Activated naive CD4-positive, alpha-beta T cell treated with anti-CD3 and anti-CD28 coated beads for 36 hours (primary cell): Measurements from ENCODE around the gene ATP5PD. TPM values are rescaled to one million over a fixed set of nuclear protein-coding genes. Genes with fewer than 3 reads are reported as not detected.
A peak's percentile ranks its signal among the peaks of the same experiment; 100 is the strongest.

ENCODE experiments used
- CTCF ChIA-PET: fragments of 350-600 bp; sonication (Branson Sonifier 250); formaldehyde crosslinking; loops from one replicate; lab custom pipeline; 2021; ENCODE audit warnings: antibody characterized with exemption; lab: Charles Lee
- DNase-seq: peaks from one replicate; pipeline ENCODE4 v3.0.0-alpha.2; 2020
- H3K27ac Mint-ChIP-seq: one replicate; pipeline ENCODE4 v1.8.0; 2021; ENCODE audit warnings: mild to moderate bottlenecking, mixed read lengths
- H3K27me3 Mint-ChIP-seq: one replicate; pipeline ENCODE4 v1.8.0; 2021; ENCODE audit warnings: low read depth, mixed read lengths
- H3K36me3 Mint-ChIP-seq: one replicate; pipeline ENCODE4 v1.8.0; 2021; ENCODE audit warnings: low read depth, mixed read lengths
- H3K4me1 Mint-ChIP-seq: one replicate; pipeline ENCODE4 v1.8.0; 2021; ENCODE audit warnings: low read depth, mixed read lengths
- H3K4me3 Mint-ChIP-seq: one replicate; pipeline ENCODE4 v1.8.0; 2021; ENCODE audit warnings: mild to moderate bottlenecking, moderate library complexity, mixed read lengths
- H3K9me3 Mint-ChIP-seq: one replicate; pipeline ENCODE4 v1.8.0; 2021; ENCODE audit warnings: mixed read lengths
- intact Hi-C: fragments of 100-400 bp; cut with micrococcal nuclease; formaldehyde crosslinking; loops from one replicate; pipeline ENCODE4 v1.15.1; 2023
- total RNA-seq, 2 experiments: library from RNA; stranded (reverse); gene quantifications; one replicate each; pipeline ENCODE4 v1.2.3, GENCODE V29; 2021

ATP5PD gene
- 100 to 1,000 TPM; 227 to 249 TPM for total RNA-seq

DNA sequence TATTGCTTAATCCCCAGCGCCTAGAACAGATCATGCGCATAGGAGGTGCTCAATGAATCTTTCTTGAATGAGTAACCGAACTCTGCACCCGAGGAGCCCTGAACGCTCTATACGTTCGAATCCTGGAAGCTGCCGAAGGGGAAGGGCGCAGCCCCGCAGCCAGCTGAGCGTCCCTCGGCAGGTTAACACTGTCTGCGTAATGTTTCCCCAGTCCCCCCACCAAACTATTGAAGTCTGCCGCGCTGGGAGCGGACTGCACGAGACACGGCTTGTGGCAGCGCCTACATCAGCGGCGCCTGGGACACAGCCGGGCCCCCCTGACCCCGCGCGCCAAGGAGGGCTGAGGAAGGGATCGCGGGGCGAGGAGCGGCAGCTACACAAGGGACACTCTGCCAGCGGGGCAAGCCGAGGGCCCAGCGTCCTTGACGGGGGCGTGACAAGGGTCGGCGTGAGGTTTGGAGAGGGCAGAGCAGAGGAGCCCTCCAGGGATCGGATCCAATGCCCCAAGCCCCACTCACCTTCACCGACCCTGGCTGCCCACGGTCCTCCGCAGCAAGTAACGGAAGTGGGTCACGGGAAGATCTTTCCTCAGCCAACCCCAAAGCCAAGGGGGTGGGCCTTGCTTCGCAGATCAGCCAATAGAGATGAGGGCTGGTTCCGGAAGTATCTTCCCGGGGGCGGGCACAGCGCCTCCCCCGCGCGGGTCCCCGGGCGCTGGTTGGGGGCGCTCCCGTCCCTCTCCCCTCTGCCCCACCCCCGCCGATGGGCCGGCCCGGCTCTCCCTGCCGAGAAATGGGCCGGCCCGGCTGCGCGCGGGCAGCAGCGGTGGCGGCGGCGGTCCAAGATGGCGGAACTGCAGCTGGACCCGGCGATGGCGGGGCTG, at the start of gene ATP5PD, which contains the start of gene KCTD2:
Gene ATP5PD (minus strand): TSS at position 563 of the 883 bp plus-strand sequence. CDS start 4,319 bp downstream, outside the sequence.
Gene KCTD2 (plus strand): TSS at position 819 of the 883 bp plus-strand sequence. CDS start 26 bp downstream, at position 845.
- Mint-ChIP-seq H3K27me3 (no peaks in the 10 kb centered on the region), H3K27ac (peak within 1 kb of the TSS; percentile 89), H3K4me1 (peaks cover 47% of the 10 kb centered on the region), H3K4me3 (peak within 1 kb of the TSS; percentile 97), H3K9me3 (no peaks in the 10 kb centered on the region), H3K36me3 (peaks cover 4% of the 10 kb centered on the region)
- intact Hi-C loops, result loop anchor here (1.0 to 5.0 kb wide), 11 partner anchors 10 to 174 kb away; partner anchors contain the start of genes ARMC7, CDR2L, FDXR and JPT1
- DNase-seq, result peak; percentile 97
- CTCF ChIA-PET, result interaction anchor here (0.6 to 1.6 kb wide), 4 partner anchors 8 to 88 kb away, joined by 3 to 9 read pairs (median 3); no protein-coding TSS in a partner anchor

DNA sequence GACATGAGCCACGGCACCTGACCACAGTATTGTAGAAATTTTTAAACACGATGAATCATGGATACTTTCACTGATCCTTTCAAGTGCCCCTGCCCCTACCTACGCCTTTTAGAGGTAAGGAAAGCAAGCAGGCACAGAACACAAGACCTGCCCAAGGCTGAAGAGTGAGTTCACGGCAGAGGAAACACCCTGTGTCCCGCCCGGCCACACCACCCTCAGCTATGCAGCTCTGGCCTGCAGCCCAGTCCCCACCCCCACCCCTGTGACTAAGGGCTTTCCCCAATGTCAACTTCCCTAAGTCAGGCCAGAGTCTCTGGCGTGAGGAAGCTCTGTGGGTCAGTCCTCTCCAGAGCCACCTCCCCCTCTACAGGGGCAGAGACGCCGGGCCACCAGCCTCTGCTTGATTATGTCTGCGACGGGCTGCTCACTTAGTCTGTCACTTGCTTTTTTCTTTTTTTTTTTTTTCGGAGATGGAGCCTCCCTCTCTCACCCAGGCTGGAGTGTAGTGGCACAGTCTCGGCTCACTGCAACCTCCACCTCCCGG, 49.4 kb upstream of the ATP5PD start:
- no peak for DNase-seq
- intact Hi-C loops, result no loop called here
- Mint-ChIP-seq H3K27ac (no peak overlapping the region), H3K27me3 (no peaks in the 10 kb centered on the region), H3K36me3 (no peaks in the 10 kb centered on the region), H3K9me3 (no peaks in the 10 kb centered on the region), H3K4me3 (no peak overlapping the region), H3K4me1 (peaks cover 4% of the 10 kb centered on the region)
- CTCF ChIA-PET, result interaction anchor here (1.8 kb wide), 1 partner anchor 10 kb away, joined by 5 read pairs; no protein-coding TSS in a partner anchor

DNA sequence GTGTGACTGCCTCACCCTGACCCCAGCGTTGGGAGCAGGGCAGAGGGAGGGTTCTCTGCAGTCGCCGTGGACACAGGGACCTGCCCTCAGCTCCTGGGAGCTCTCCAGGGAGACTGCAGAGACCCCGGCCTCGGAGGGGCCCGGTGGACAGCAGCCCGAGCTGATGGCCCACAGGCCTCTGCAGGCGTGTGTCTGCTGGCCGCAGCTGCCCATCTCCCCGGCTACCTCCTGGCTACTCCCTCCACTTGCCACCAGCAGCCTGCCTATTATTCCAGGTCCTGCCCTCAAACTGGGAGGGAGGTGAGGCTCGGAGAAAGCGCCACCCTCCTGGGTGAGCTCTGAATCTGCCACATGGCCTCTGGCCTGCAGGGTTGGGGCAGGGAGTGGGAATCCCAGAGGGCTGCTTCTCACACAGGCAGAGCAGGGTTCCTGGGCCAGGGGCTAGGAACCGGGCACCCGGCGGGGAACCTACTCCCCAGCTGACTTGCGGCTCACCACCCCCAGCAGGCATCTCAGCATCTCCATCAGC, 48.2 kb upstream of the ATP5PD start:
- H3K36me3 Mint-ChIP-seq, result no peaks in the 10 kb centered on the region
- no peak overlapping the region for H3K4me3 Mint-ChIP-seq
- no peak overlapping the region for H3K27ac Mint-ChIP-seq
- H3K27me3 Mint-ChIP-seq, result no peaks in the 10 kb centered on the region
- no peaks in the 10 kb centered on the region for H3K9me3 Mint-ChIP-seq
- no peak for DNase-seq
- CTCF ChIA-PET, result interaction anchor here (1.8 kb wide), 1 partner anchor 11 kb away, joined by 5 read pairs; no protein-coding TSS in a partner anchor
- peaks cover 7% of the 10 kb centered on the region for H3K4me1 Mint-ChIP-seq
- intact Hi-C loops, result no loop called here

DNA sequence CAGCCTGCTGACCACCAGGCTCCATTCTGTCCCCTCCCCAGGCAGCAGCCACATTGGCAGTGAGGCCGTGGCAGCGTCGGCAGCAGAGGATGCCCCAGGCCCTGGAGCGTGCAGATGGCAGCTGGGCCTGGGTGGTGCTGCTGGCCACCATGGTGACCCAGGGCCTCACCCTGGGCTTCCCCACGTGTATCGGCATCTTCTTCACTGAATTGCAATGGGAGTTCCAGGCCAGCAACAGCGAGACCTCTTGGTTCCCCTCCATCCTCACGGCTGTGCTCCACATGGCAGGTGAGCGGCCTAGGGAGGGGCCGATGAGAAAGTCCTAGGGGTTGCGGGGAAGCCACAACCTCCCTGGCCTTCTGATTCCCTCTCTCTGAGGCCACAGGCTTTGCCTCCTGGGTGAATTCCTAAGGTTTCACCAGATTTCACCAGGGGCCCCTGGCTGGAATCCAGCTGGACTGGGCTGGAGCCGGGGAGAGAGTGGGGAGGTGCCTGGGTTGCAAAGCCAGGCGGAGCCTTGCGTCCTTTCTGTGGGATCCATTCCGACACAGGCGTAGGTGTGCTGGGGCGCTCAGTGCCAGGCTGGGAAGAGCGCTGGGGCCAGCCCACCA, 46.9 kb upstream of the ATP5PD start:
- Mint-ChIP-seq H3K27ac (no peak overlapping the region), H3K4me3 (no peak overlapping the region), H3K9me3 (no peaks in the 10 kb centered on the region), H3K36me3 (no peaks in the 10 kb centered on the region), H3K4me1 (peaks cover 20% of the 10 kb centered on the region), H3K27me3 (no peaks in the 10 kb centered on the region)
- intact Hi-C loops, result no loop called here
- DNase-seq, result no peak
- CTCF ChIA-PET, result no interaction called here

DNA sequence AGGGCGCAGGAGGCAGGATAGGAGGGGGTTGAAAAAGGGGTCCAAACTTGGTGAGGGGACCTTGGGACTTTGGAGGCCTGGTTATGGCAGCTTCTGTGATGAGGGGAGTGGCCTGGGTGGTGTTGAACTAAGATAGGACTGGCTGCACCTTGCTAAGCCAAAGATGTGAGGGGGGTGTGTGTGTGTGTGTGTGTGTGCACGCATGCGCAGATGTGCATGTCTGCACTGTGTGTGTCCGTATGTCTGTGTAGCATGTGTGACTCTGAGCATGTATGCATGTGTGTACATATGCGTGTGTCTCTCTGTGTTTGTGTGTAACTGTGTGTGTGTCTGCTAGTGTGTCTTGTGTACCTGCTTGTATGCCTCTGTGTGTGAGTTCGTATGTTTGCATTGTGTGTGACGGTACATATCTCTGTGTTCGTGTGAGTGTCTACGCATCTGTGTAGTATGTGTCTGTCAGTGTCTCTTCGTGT, 45.1 kb upstream of the ATP5PD start:
- Mint-ChIP-seq H3K9me3 (no peaks in the 10 kb centered on the region), H3K4me1 (peaks cover 27% of the 10 kb centered on the region), H3K27ac (no peak overlapping the region), H3K36me3 (no peaks in the 10 kb centered on the region), H3K27me3 (no peaks in the 10 kb centered on the region), H3K4me3 (no peak overlapping the region)
- intact Hi-C loops, result no loop called here
- CTCF ChIA-PET, result no interaction called here
- DNase-seq, result no peak

DNA sequence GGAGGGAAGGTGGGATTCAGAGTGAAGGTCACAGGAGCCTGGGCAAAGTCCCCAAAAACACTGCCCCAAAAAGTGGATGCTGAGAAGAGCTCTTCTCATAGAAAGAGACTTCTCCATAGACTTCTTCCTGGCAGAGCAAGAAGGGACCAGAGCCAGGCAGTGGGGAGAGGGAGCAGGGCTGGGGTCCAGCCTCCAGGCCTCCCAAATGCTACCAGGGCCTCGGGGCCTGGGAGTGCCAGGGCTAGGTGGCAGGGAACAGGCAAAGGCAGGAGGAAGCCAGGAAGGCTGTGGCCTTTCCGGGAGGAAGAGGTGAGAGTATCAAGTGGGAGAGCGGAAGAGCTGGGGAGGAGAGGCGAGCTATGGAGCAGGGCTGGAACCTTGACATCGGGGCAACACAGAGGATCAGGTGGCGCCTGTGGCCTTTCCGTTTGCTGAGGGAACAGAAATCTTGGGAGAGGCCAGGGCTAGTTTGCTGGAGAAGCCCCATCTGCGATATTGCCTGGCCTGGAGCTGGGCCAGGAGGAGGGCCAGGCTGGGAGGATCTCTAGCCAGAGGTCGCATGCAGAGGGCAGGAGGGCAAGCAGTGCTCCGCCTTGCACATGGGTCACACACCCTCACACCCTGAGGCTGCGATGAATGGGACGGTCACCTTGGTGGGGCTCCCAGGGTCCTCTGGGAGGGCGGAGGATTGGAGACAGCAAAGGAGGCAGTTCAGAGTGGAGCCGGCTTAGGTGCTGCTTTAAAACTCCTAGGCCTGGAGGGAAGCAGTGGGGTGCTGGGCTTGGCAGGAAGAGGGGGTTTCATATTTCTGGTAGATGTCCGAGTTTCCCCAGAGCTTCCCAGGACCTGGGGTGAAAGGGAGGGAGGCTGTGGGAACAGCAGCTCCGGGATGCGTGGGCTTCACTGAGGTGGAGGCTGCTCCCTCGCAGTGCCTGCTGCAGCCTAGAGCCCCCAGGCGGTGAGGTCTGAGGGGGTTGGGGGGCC, 44.4 kb upstream of the ATP5PD start:
- H3K4me1 Mint-ChIP-seq, result peaks cover 31% of the 10 kb centered on the region

DNA sequence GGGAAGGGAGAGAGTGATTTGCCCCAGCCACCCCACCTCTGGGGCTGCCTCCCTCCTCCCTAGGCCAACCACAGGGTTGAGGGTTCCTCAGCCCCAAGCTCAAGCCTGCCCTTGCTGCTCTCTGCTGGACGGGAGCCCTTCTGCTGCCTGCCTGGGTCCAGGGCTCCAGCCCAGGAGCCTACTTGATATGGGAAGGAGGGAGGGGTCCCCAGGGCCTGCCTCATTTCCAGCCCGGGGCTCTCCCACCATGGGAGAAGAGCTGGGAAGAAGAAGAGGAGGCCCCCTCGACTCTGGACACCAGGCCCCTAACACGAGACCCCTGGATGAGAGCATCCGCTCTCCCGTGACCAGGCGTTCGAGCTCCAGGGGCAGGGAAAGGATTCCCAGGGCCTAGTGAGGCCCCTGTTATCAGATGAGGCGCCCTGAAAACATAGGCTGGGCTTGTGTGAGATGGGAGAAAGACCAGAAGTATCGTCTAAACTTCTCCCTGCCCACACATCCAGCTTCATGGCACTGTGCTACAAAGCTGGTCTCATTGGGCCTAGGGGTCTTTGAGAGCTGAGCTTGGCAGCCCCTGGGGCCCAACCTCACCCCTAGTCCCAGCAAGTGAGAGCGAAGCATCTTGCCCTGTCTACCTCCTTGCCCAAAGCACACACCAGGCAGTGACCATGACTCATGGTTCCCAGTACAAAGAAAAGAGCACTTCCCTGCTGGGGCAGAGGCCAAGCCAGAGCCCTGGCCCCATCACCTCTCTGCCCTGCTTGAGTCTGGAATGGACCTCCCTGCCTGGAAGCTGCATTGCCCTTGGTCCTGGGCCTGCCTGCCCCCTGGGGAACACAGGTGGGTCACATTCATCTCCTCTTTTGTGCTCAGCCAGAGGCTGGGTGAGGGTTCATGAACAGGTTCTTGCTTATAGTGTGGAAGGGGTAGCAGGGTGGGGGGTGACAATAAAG, 42.0 kb upstream of the ATP5PD start:
- Mint-ChIP-seq H3K27me3 (no peaks in the 10 kb centered on the region), H3K36me3 (no peaks in the 10 kb centered on the region), H3K9me3 (no peaks in the 10 kb centered on the region), H3K4me3 (peak overlapping the region; percentile 70), H3K27ac (no peak overlapping the region), H3K4me1 (peaks cover 43% of the 10 kb centered on the region)
- intact Hi-C loops, result loop anchor here (2.0 to 5.0 kb wide), 3 partner anchors 20 to 126 kb away; partner anchors contain the start of genes ARMC7, ATP5PD and KCTD2
- peak; percentile 37 for DNase-seq
- CTCF ChIA-PET, result interaction anchor here (0.6 to 1.9 kb wide), 8 partner anchors 12 to 127 kb away, joined by 3 to 8 read pairs (median 4); no protein-coding TSS in a partner anchor

More for the DNA sequence above, 44.4 kb upstream of the ATP5PD start:
- DNase-seq, result no peak
- H3K36me3 Mint-ChIP-seq, result no peaks in the 10 kb centered on the region
- CTCF ChIA-PET, result interaction anchor here (0.7 to 1.1 kb wide), 3 partner anchors 25 to 133 kb away, joined by 3 to 5 read pairs (median 5); no protein-coding TSS in a partner anchor
- no peak overlapping the region for H3K4me3 Mint-ChIP-seq
- no peak overlapping the region for H3K27ac Mint-ChIP-seq
- no peaks in the 10 kb centered on the region for H3K9me3 Mint-ChIP-seq
- intact Hi-C loops, result no loop called here
- H3K27me3 Mint-ChIP-seq, result no peaks in the 10 kb centered on the region

DNA sequence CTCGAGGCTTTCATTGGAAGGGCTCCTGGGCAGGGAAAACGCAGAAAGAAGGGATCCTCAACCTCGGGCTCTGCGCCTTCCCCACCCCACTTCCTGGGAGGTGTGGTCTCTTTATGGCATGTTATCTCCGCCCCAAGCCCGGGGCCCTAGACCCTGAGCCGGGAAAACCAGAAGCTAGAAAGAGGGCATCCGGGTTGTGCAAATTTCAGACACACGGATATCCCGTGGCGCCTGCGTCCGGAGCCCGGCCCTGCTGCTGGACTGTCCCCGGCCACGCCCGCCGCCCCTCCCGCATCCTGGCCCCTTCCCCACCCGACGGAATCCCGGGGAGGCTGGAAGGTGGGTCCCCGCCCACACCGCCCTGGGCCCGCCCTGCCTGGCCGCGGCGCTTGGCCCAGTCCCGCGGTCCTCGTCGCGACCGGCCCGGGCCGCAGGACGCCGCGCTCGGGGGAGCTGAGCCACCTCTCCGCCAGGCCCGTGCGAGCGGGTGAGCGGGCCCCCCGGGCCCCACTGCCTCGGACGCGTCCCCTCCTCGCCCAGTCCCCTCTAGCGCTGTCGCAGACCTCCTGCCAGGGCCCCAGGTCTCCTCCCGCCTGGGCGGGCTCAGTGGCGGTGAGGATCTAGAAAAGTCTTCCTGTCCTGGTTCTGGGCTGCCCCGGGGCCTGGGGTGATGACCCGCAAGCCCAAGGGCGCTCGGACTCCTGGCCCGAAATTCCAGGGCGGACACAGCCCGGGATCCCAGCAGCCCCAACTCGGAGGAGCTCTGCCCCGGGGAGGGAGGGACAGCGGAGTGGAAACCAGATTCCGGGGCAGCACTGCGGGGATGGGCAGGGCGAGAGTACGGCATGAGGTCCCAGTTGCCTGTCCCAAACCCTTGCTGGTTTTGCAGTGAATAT, 41.0 kb upstream of the ATP5PD start, which contains the start of gene SLC16A5:
Gene SLC16A5 (plus strand): TSS at position 397 of the 896 bp plus-strand sequence. CDS start 5,683 bp downstream, outside the sequence.
- Mint-ChIP-seq H3K27ac (peak within 1 kb of the TSS; percentile 56), H3K4me3 (peak within 1 kb of the TSS; percentile 70), H3K4me1 (peaks cover 44% of the 10 kb centered on the region), H3K27me3 (no peaks in the 10 kb centered on the region), H3K36me3 (no peaks in the 10 kb centered on the region), H3K9me3 (no peaks in the 10 kb centered on the region)
- DNase-seq, result peak; percentile 58
- intact Hi-C loops, result loop anchor here (2.0 to 5.0 kb wide), 3 partner anchors 21 to 126 kb away; partner anchors contain the start of genes ARMC7, ATP5PD and KCTD2
- CTCF ChIA-PET, result interaction anchor here (0.6 to 1.9 kb wide), 7 partner anchors 11 to 126 kb away, joined by 3 to 8 read pairs (median 5); no protein-coding TSS in a partner anchor

DNA sequence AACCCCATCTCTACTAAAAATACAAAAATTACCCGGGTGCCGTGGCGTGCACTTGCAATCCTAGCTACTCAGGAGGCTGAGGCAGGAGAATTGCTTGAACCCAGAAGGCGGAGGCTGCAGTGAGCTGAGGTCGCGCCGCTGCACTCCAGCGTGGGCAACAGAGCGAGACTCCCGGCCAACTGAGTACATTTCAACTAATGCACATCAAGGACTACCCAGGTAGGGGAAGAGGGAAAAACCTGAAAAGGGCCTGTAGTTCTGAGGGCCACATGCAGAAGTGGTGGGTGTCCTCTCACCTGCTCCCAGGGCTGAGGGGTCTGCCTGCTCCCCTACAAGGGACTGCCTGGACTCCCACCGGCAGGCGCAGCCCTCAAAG, 40.4 kb upstream of the ATP5PD start:
- peaks cover 42% of the 10 kb centered on the region for H3K4me1 Mint-ChIP-seq
- CTCF ChIA-PET, result interaction anchor here (1.7 kb wide), 1 partner anchor 27 kb away, joined by 8 read pairs; no protein-coding TSS in a partner anchor
- intact Hi-C loops, result loop anchor here (5.0 kb wide), 2 partner anchors 40 to 125 kb away; partner anchors contain the start of genes ATP5PD and KCTD2
- no peaks in the 10 kb centered on the region for H3K27me3 Mint-ChIP-seq
- H3K4me3 Mint-ChIP-seq, result peak overlapping the region; percentile 62
- no peak for DNase-seq
- H3K9me3 Mint-ChIP-seq, result no peaks in the 10 kb centered on the region
- no peak overlapping the region for H3K27ac Mint-ChIP-seq
- H3K36me3 Mint-ChIP-seq, result no peaks in the 10 kb centered on the region
